Embryonic facial prominence (tissue), 1 donor: Measurements from ENCODE around the gene AP3M1.

Experiments
- DNase-seq: peaks from one replicate; pipeline ENCODE4 v3.0.0-alpha.2; 2016; ENCODE audit errors: extremely low spot score

The AP3M1 gene

DNA sequence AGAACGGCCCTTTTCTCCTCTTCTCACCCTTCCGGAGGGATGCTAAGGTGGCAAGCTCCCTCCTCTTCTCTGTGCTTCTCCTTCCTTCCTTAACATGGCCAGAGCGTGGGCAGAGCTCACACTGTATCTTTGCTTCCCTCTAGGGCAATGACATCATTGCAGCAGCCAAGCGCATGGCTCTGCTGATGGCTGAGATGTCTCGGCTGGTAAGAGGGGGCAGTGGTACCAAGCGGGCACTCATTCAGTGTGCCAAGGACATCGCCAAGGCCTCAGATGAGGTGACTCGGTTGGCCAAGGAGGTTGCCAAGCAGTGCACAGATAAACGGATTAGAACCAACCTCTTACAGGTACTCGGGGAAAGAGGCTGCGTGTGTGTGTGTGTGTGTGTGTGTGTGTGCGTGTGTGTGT is 36.6 kb downstream of the AP3M1 start:
- DNase-seq: no peak

GRCh38 chr10:74113546-74113945 is 37.1 kb downstream of the AP3M1 start:
- peak; percentile 29 for DNase-seq

DNA sequence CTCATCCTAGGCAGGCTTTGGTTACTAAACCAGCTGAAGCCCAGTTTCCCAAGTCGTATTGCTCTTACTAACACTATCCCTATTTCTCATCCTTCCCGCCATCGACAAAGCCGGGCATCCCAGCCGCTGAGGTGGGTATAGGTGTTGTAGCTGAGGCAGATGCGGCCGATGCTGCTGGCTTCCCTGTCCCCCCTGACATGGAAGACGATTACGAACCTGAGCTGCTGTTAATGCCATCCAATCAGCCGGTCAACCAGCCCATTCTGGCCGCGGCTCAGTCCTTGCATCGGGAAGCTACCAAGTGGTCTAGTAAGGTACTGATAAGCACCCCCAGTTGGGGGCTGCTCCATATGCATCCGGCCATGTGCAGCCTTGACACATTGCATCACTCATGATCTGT is 38.8 kb downstream of the AP3M1 start:
- no peak for DNase-seq

DNA sequence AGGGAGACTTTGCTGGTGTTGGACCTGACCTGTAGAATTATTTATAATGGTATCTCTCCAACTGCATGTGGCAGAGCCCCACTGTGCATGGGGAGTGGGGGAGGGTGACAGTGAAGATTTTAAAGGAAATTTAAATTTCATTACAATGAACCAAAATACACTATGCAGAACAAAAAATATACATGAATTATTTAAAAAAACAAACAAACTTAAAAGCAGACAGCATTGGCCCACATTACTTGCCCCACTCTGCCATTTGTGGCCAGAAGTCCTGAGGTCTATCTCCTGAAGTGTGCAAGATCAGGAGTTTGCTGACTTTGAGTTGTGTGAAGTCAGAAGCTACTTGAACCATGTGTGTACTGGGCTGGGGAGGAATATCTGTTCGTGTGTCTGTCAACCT is 40.5 kb downstream of the AP3M1 start:
- DNase-seq: no peak

- DNase-seq: no peak
These were observed 41.2 kb downstream of the AP3M1 start for GRCh38 chr10:74109452-74109851.

DNA sequence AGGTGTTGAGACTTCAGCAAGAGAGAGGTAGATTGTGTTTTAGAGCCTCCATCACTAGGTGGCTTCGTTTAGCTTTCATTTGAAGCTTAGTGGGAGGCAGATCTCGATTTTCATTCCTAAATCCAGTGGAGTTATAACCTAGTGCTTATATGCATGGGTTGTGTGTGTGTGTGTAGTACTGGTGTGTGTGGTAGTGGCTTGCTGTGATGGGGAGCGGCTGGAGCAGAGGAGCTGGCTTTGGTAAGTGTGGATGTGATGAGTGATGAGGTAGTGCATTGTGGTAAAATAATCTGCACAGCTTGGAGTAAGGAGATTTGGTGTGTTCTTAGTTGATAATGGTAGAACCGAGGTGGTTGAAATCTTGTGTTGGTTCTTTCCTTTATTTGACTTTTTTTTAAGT is 43.2 kb downstream of the AP3M1 start:
- no peak for DNase-seq

- DNase-seq: no peak
These were observed 45.6 kb downstream of the AP3M1 start for GRCh38 chr10:74104996-74105395.

DNA sequence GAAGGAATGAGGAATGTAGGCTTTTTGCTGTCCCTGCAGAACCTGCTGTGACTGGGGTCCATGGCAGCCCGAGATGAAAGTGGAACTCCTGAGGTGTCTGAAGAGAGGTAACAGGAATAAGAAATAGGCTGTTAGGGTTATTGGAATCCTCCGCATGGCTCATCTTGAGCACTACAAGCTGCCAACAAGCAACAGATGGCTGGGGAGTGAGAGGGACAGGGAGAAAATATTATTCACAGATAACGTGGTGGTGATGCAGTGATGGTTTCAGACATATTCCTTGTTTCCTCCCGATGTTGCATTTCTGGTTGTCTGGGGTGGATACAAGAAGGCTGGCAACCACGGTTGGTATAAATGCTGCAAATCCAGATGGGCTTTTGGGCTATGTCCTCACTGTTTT is 46.1 kb downstream of the AP3M1 start:
- DNase-seq: no peak

GRCh38 chr10:74103560-74104258 is 46.9 kb downstream of the AP3M1 start:
- DNase-seq: no peak

GRCh38 chr10:74099836-74100235 is 50.8 kb downstream of the AP3M1 start:
- no peak for DNase-seq

GRCh38 chr10:74099420-74099819 is 51.2 kb downstream of the AP3M1 start:
- DNase-seq: no peak

GRCh38 chr10:74097776-74098175 is 52.9 kb downstream of the AP3M1 start:
- DNase-seq: no peak

DNA sequence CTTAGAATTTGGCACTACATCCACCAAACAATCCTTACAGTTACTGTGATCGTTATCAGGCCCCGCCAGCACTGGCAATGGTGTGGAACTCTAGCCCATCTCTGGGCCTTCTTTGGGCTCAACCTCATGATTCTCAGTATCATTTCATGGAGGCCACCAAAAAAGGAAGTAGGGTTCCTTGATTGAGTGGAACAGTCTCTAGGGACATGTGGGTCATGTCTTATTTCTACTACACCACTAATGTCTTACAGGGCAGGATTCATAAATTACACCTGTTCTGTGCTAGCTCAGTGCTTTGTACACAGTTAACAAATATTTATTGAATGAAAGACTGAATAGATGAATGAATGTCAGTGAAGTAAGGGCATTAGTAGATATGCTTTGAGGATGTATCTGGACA is 53.9 kb downstream of the AP3M1 start:
- no peak for DNase-seq

GRCh38 chr10:74094231-74094630 is 56.4 kb downstream of the AP3M1 start:
- DNase-seq: no peak

- DNase-seq: no peak
These were observed 57.0 kb downstream of the AP3M1 start for GRCh38 chr10:74093530-74094164.

GRCh38 chr10:74092372-74092771 is 58.3 kb downstream of the AP3M1 start:
- no peak for DNase-seq

DNA sequence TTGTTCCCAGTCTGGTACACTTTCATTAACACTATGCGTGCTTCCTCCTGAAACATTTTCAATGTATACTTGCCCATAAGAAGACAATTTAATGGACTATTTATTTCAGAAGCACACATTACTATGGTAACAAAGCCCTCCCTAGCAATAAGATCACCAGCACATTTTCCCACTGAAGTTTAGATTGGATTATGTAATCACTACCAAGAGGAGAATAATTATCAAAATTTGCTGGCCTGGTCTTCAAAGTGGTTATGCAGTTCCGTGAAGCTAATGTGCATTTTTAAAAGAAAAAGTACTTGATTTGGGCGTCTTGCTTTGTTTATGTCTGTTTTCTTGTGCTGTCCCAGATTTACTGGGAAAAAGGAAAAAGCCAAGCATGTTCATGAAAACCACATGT is 61.9 kb downstream of the AP3M1 start:
- peak; percentile 31 for DNase-seq

- no peak for DNase-seq
These were observed 64.3 kb downstream of the AP3M1 start for GRCh38 chr10:74086317-74086716.

GRCh38 chr10:74084955-74085354 is 65.7 kb downstream of the AP3M1 start:
- DNase-seq: no peak

GRCh38 chr10:74083304-74083703 is 67.3 kb downstream of the AP3M1 start:
- no peak for DNase-seq

- DNase-seq: no peak
These were observed 68.5 kb downstream of the AP3M1 start for GRCh38 chr10:74081941-74082718.

GRCh38 chr10:74081192-74081803 is 69.3 kb downstream of the AP3M1 start:
- DNase-seq: peak; percentile 60
